RWPE2 (cell line): ENCODE data around the gene CEP192.
A peak's percentile ranks its signal among the peaks of the same experiment; 100 is the strongest.

ENCODE experiments used
- ATAC-seq: fragments of 200-7000 bp; cut with Tn5 transposase; 3 replicates; pipeline ENCODE4 v1.9.1; 2021; ENCODE audit warnings: low read depth
- DNase-seq: peaks from one replicate; pipeline ENCODE4 v3.0.0-alpha.2; 2020; ENCODE audit warnings: low spot score
- H3K27ac ChIP-seq: fragments of 450-650 bp; 2 replicates; pipeline ENCODE4 v1.5.1; 2017; ENCODE audit warnings: mild to moderate bottlenecking; ENCODE audit not compliant: poor library complexity, severe bottlenecking
- H3K27me3 ChIP-seq: fragments of 250-450 bp; sonication (Bioruptor Pico); 2 replicates; pipeline ENCODE4 v1.5.1; 2021; ENCODE audit warnings: mild to moderate bottlenecking, moderate library complexity; ENCODE audit not compliant: insufficient read depth, poor library complexity, severe bottlenecking
- H3K36me3 ChIP-seq: fragments of 250-450 bp; sonication (Bioruptor Pico); 2 replicates; pipeline ENCODE4 v1.5.1; 2020; ENCODE audit warnings: low read depth, mild to moderate bottlenecking, moderate library complexity
- H3K4me1 ChIP-seq: fragments of 250-450 bp; sonication (Bioruptor Pico); 2 replicates; pipeline ENCODE4 v1.5.1; 2021; ENCODE audit warnings: mild to moderate bottlenecking, moderate library complexity; ENCODE audit not compliant: insufficient read depth, poor library complexity, severe bottlenecking
- H3K4me3 ChIP-seq: fragments of 250-450 bp; sonication (Bioruptor Pico); 2 replicates; pipeline ENCODE4 v1.5.1; 2021; ENCODE audit warnings: mild to moderate bottlenecking, moderate library complexity; ENCODE audit not compliant: severe bottlenecking
- H3K9me3 ChIP-seq: fragments of 250-450 bp; sonication (Bioruptor Pico); 2 replicates; pipeline ENCODE4 v1.5.1; 2021; ENCODE audit warnings: mild to moderate bottlenecking, moderate library complexity; ENCODE audit not compliant: severe bottlenecking
- CTCF ChIP-seq: fragments of 450-650 bp; IDR thresholded peaks from one replicate; pipeline ENCODE4 v1.5.1; 2017; ENCODE audit warnings: mild to moderate bottlenecking, moderate library complexity; ENCODE audit not compliant: poor library complexity, severe bottlenecking

Gene CEP192

GRCh38 chr18:12990967-12991820, at the start of gene CEP192:
Gene CEP192 (plus strand): TSS chr18:12991362. CDS start chr18:12999425, 8,063 bp downstream.
- Histone ChIP-seq H3K27ac (peak within 1 kb of the TSS; percentile 79), H3K36me3 (0 out of 2 replicates have a peak, but pooled peaks cover 1% of the 10 kb centered on the region), H3K9me3 (no peaks in the 10 kb centered on the region), H3K27me3 (no peaks in the 10 kb centered on the region), H3K4me3 (peak within 1 kb of the TSS; percentile 85), H3K4me1 (no peaks in the 10 kb centered on the region)
- peak; percentile 92 for ATAC-seq
- TF ChIP-seq CTCF, result peak; percentile 14
- DNase-seq, result peak; percentile 96

- H3K27ac ChIP-seq, result no peak overlapping the region
- H3K4me1 ChIP-seq, result peaks cover 5% of the 10 kb centered on the region
- H3K4me3 ChIP-seq, result no peak overlapping the region
- ATAC-seq (no peak), DNase-seq (no peak)
- no peaks in the 10 kb centered on the region for H3K9me3 ChIP-seq
- TF ChIP-seq CTCF, result no peak
- no peaks in the 10 kb centered on the region for H3K27me3 ChIP-seq
- no peaks in the 10 kb centered on the region for H3K36me3 ChIP-seq
These were observed 47.9 kb upstream of the CEP192 start for GRCh38 chr18:12943215-12943614.

- Histone ChIP-seq H3K27ac (no peak overlapping the region), H3K4me3 (no peak overlapping the region), H3K4me1 (peaks cover 5% of the 10 kb centered on the region), H3K27me3 (no peaks in the 10 kb centered on the region), H3K36me3 (peaks cover 10% of the 10 kb centered on the region), H3K9me3 (no peaks in the 10 kb centered on the region)
- ATAC-seq (no peak), DNase-seq (no peak)
- no peak for TF ChIP-seq CTCF
These were observed 46.5 kb upstream of the CEP192 start for GRCh38 chr18:12944709-12945108.

- Histone ChIP-seq H3K27me3 (no peaks in the 10 kb centered on the region), H3K36me3 (peaks cover 29% of the 10 kb centered on the region), H3K4me3 (peak overlapping the region; percentile 56), H3K9me3 (no peaks in the 10 kb centered on the region), H3K27ac (peak overlapping the region; percentile 94), H3K4me1 (peaks cover 16% of the 10 kb centered on the region)
- TF ChIP-seq CTCF, result peak; percentile 31
- DNase-seq (no peak), ATAC-seq (peak; percentile 5)
These were observed 44.4 kb upstream of the CEP192 start for GRCh38 chr18:12946549-12947284.
